ENCODE results near the gene CALML3. TPM values are rescaled to one million over a fixed set of nuclear protein-coding genes. Genes with fewer than 3 reads are reported as not detected.

CALML3 gene
- total RNA-seq: 9.2 and 11.5 TPM in 2 replicates

GRCh38 chr10:5524641-5525560, at the start of gene CALML3:
Gene CALML3, plus strand, starts transcription at chr10:5524961. Its CDS starts 125 bp downstream, at chr10:5525086.

GRCh38 chr10:5499493-5500140, 25.1 kb upstream of the CALML3 start, which contains the start of gene CALML5:
Gene CALML5, minus strand, starts transcription at chr10:5499570. Its CDS starts 132 bp downstream, at chr10:5499438.

Other genes starting within 250 kb of the CALML3 start
- not detected in 2 replicates for gene UCN3, start 160.0 kb upstream of the CALML3 start, total RNA-seq
- gene TUBAL3, start 120.1 kb upstream of the CALML3 start, total RNA-seq: 0.34 and 0.36 TPM in 2 replicates
- gene NET1, start 112.4 kb upstream of the CALML3 start, total RNA-seq: 87.8 and 133 TPM in 2 replicates
- 2.3 and 2.7 TPM in 2 replicates for gene CALML5, start 25.4 kb upstream of the CALML3 start, total RNA-seq
- 19.1 and 19.5 TPM in 2 replicates for gene ASB13, start 141.6 kb downstream of the CALML3 start, total RNA-seq
- gene TASOR2, start 159.9 kb downstream of the CALML3 start, total RNA-seq: 96.7 and 159 TPM in 2 replicates

Measured in nasal cavity respiratory epithelium epithelial cell of viscerocranial mucosa (primary cell).